HG02610 (cell line): ENCODE data around the gene SLC20A1.
A peak's percentile ranks its signal among the peaks of the same experiment; 100 is the strongest.

ENCODE experiments used
- ATAC-seq: cut with Tn5 transposase; IDR thresholded peaks from one replicate; pipeline ENCODE4 v1.9.1; 2021; ENCODE audit warnings: mild to moderate bottlenecking, moderate library complexity; ENCODE audit not compliant: unreplicated experiment

SLC20A1 gene

DNA sequence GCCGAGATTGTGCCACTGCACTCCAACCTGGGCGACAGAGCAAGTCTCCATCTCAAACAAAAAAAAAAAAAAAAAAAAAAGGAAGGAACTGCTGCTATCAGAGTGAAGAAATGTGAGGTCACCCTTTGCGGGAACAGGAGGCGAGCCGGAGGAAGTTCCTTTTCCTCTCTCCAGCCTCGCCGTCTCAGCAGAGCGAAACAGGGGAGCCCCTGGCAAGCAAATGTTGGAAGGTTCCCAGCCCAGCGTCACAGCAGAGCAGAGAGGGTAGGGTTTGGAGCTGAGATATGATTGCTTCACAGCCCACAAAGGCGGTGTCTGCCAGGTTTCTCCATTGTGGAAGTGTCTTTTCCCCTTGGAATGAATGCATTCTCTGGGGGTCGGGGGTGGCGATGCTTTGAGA lies 28.5 kb downstream of the SLC20A1 start:
- ATAC-seq = no peak

DNA sequence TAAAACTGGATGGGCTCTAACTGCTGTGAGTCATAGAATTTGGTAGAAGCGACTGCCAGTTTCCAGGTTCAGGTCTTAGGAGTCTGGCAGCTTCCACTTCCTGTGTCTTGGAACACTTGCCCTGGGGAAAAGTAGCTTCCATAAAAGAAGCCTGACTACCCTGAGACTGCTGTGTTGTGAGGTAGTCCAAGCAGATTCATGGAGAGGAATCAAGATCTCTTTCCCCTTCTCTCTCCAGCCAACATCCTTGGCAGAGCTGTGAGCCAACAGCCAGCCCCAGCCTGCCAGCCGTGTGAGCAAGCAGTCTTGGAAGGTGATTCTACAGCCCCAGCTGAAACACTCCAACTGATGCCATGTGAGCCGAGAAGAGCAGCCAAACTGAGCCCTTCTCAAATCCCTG lies 33.7 kb downstream of the SLC20A1 start:
- ATAC-seq = no peak

DNA sequence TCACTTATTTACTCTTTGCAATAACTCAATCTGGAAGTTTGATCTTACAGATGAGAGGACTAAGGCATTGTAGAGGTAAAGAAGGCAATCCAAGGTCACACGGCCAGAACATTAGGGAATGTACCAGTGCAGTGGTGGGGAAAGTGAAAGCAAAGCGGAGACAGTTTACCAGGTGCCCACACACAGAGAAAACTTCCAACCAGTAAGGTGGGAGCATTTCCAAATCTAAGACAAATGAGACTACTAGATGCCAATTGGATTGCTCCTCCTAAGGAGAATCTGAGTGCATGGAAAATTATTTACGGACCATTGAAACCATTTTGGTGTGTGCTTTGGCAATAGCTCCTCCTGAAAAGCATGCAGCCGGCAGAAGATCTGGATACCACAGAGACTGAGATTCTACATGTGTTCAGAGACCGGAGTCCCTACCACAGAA lies 34.9 kb downstream of the SLC20A1 start:
- no peak for ATAC-seq

DNA sequence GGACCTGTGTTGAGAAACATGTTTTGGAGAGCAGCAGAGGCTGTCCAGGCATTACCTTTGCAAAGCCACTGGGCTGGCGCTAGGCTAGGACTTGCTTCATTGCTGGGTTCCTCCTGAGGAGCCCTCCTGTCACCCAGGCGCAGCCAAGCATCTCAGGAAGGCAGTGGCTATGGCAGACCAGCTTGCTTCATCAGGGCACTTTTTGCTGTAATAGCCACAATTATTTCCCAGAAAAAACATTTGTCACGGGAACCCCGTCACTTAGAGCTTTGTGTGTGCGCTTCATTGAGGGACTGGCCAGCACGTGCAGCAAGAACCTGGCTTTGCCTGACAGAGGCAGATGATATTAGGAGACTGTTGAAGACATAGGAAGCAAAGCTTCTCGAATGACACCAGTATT lies 36.4 kb downstream of the SLC20A1 start:
- no peak for ATAC-seq

DNA sequence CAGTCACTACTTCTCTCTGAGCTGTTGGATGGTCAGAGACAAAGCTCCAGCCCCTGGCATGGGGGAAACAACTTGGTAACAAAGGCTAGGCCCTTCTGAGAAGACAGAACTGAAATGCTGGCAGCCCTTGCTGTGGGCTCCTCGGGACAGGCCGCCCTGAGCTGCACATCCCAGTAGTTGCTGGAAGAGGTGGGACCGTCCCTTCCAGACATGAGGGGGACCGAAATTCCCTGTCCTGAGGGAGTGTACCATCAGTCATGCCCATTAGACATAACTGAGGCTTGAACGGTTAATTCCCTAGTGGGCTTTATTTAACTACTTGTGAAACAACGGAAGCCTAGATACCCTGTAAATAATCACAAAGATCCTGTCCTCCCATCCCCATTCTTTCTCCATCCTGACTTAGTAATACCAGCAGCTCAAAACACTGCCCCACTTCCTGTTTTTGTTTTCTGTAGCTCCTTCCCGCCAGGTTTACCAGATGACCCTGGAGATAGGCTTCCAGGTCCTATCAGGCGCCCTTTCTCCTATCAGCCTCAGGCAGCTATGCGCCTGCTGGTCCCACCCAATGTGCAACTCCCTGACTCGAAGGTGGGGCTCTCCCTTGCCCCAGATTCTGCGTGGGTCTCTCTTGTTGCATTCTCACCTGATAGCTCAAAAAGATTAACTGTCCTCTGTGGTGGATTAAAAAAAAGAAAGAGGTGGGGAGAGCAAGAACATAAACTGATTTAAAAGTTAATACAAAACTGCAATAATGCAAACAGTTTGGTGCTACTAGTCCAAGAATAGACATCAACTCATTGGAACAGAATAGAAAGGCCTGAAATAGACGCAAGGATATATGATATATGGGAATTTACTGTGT lies 38.0 kb downstream of the SLC20A1 start:
- no peak for ATAC-seq

DNA sequence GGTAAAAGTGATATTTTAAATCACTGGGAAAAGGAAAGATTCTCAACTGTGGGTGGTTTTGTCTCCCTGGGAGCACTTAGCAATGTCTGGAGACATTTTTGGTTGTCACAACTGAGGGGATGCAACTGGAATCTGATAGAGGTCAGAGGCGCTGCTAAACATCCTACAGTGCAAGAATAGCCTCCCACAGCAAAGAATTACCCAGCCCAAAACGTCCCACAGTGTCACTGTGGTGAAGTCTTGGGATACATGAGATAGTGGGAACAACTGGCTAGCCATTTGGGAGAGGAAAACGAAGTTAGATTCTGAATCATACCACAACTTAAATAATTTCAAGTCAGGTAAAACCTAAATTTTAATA lies 38.7 kb downstream of the SLC20A1 start:
- no peak for ATAC-seq

DNA sequence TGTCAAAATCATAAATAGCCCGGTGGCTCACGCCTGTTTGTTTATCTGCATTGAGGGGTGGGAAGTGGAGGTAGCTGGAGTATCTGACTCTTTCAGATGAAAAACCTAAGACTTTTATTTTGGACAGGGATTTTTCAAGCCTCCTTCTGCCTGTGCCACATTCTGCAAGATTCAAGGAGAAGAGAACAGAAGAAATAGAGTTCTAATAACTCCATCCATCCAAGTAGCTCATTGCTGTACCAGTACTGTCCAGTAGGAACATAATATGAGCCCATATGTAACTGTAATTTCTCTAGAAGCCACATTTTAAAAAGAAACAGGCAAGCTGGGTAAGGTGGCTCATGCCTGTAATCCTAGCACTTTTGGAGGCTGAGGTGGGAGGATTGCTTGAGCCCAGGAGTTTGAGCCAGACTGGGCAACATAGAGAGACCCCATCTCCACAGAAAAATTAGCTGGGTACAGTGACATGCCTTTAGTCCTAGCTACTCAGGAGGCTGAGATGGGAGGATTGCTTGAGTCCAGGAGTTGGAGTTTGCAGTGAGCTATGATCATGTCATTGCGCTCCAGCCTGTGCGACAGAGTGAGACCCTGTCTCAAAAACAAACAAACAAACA lies 39.6 kb downstream of the SLC20A1 start:
- no peak for ATAC-seq

DNA sequence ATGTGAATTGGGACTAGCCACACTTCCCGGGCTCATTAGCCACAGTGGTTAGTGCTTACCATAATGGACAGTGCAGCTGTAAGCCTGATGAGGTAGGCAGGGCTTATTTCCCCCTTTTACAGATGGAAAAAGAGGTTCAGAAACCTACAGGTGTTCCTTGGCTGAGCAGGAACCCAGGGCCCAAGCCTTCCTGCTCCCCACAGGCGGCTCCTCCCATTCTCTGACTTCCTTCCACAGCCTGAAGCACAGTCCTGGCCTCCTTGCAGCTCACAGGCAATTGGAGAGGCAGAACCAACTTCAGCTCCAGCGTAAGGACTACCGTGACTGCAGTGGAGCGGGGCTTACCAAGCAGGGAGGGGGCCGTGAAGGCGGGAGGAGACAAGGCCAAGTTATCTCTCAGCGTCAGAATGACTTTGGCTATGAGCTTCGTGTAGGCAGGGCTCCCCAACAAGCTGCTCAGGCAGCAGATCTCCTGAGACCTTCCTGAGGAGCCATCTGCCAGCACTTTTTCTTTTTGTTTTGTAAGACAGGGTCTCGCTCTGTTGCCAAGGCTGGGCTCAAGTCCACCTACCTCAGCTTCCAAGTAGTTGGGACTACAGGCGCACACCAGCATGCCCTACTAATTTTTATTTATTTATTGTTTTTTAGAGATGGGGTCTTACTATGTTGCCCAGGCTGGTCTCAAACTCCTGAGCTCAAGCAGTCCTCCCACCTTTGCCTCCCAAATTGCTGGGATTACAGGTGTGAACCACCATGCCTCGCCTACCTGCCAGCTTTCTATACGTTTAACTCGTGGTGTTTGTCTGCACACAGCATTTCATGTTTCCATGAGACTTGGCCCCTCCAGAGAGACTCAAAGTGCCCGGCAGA lies 40.8 kb downstream of the SLC20A1 start:
- ATAC-seq = no peak

DNA sequence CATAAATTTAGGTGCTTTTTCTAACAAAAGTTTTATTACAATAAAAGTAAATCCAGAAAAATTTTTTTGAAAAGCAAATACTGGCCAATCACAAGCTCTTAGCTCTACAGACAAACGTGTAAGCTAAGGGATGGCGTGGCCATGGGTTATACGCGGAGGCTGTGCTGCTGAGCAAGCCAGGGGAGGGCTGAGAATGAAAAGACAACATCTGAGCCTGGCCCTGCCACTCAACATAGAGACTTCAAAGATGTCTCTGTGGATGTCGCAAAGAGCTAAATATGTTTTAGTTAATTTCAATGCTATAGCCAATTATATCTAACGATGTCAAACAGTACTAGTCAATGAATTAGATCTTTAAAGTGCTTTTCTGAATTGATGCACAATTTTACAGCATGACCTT lies 41.8 kb downstream of the SLC20A1 start:
- no peak for ATAC-seq

DNA sequence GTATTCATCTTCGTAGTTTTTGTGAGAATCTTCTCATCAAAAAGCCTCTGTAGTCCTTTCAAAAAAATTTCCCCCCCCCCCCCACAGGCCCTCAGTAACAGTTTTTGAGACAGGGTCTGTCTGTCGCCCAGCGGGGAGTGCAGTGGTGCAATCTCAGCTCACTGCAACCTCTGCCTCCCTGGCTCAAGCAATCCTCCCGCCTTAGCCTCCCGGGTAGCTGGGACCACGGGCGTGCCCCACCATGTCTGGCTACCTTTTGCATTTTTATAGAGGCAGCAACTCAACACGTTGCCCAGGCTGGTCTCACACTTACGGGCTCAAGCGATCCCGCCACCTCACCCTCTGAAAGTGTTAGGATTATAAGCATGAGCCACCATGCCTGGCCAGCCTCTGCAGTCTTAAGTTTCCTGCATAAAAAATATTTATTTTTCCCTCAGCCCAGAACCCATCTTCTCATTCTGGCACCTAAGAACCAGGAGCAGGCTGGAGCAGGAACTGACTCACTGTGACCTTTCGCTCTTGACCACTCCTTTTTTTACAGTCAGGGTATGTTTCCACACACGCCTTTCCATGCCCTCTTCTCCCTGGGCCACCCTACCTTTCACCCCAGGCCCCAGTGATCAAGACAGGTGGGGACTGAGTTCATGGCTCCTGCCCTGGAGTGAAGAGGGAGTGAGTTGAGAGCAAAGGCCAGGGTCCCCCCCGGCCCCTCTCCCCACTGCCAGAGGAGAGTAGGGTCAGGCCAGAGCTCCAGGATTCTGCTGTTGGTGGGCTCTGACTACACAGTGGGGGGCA lies 42.5 kb downstream of the SLC20A1 start:
- ATAC-seq = no peak

DNA sequence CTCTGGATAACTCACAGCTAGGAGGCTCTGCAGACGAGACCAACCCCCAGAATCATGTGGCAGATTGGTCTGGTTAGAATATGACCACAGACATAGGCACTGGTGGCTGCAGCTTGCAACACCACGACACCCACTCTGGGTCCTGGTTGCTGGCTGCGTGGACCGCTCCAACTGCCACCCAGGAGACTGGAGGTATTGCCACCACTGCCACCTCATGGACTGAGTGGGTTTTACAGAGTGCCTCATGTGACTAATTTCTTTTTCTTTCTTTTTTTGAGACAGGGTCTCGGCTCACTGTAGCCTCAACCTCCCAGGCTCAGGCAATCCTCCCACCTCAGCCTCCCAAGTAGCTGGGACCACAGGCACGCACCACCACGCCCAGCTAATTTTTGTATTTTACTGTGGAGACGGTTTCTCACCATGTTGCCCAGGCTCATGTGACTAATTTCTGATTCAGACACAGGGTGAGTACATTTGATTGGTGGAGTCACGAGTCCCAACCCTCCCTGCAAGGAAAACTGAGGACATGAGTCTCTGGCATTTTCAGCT lies 45.2 kb downstream of the SLC20A1 start:
- ATAC-seq = peak; percentile 37

DNA sequence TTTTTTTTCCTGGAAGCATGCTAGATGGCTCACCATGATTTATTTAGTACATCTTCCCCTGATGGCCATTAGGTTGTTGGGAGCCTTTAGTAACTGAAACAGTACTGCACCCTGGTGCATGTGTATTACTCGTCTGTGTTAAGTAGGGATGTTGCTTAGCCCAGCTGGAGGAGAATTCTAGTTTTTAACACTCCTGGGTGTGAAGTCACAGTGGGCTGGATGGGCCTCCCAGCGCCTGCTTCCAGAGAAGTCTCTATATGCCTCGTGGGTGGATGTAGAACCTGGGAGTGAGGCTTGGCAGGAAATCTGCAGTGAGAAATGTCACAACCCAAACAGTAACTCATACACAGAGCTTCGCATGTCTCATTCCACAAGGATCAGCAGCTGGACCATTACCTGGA lies 46.1 kb downstream of the SLC20A1 start:
- no peak for ATAC-seq

DNA sequence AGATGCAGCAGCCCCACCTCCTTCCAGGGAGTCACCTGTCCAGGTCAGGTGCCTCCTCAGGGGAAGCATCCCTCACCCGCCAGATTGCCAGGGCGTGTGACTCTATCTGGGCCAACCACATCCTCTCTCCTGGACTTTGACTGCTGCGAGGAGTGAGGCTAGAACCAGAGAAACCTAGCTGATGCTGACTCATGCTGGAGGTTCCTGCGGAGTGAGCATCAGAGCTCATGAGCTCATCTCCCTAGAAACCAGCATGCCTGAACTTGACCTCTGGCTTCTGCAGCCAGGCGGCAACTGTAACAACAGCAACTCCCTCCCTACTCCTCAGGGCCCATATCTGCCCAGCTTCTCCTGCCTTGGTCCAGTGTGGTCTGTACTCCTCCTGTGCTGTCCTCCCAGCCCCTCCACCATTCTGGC lies 46.8 kb downstream of the SLC20A1 start:
- peak; percentile 93 for ATAC-seq

DNA sequence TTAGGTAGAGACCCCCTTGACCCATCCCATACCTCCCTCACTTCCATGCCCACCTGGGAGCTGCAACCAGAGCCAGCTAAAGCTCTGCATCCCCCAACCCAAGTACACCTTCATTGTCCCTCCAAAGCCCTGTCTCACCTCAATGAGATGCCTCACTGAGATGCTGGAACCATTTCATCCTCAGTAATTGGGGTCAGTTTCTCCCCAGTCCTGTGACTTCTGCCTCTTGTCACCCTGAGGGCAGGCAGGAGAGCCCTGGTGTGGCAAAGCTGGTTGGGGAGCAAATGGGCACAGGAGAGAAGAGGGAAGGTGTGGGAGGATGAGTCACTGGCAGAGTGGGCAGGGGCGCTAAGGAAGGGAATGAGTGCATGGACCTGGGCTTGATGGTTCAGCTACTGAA lies 47.2 kb downstream of the SLC20A1 start:
- ATAC-seq = no peak

DNA sequence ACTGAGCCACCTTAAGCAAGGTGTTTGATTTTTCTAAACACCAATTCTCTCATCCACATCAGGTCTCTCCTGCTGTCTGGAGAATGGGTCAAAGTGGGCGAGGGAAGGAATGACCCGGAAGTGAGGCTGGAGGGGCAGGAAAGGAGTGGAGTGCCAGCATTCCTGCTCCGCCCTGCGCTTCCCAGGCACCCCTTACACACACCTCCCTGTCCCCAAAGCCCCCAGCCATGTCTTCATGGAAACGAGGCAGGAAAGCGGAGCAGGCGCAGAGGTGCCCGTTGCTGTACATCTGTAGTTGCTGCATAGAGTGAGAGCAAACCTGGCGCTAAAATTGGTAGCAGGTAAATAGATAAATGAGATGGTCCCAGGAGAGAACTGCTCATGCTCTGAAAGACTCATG lies 47.9 kb downstream of the SLC20A1 start:
- ATAC-seq = no peak

DNA sequence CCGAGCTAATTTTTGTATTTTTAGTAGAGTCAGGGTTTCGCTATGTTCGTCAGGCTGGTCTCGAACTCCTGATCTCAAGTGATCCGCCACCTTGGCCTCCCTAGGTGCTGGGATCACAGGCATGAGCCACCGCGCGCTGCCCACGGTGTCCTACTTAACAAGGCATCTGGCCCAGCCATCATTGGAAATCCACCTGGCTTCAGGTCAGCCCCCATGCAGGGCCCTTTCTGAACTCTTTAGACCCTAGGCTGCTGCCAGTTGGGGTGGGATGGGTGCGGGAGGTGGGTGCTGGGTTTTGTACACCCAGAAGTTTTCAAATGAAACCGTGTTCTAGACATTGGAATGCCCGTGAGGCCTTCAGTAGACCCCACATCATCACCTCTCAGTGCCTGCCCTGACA lies 48.4 kb downstream of the SLC20A1 start:
- no peak for ATAC-seq

DNA sequence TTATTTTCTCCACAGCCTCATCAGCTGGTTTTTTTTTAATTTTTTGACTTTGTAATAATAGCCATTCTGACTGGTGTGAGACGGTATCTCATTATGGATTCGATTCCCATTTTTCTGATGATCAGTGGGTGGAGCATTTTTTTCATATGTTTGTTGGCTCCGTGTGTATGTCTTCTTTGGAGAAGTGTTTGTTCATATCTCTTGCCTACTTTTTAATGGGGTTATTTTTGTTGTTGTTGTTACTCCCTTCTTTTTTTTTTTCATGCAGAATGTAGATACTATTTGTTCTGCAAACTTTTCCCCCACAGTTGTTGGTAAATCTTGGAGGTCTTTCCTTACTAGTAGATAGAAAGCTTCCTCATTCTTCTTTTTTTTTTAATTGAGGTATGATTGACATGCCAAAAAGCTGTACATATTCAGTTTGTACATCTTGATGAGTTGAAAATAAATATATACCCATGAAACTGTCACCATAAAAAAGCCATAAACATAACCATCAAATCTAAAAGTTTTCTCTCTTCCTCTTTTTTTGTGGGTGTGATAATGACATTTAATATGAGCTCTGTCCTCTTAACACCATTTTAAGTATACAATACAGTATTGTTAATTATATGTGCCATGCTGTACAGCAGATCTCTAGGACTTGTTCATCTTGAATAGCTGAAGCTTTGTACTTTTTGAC lies 53.2 kb downstream of the SLC20A1 start:
- ATAC-seq = no peak

DNA sequence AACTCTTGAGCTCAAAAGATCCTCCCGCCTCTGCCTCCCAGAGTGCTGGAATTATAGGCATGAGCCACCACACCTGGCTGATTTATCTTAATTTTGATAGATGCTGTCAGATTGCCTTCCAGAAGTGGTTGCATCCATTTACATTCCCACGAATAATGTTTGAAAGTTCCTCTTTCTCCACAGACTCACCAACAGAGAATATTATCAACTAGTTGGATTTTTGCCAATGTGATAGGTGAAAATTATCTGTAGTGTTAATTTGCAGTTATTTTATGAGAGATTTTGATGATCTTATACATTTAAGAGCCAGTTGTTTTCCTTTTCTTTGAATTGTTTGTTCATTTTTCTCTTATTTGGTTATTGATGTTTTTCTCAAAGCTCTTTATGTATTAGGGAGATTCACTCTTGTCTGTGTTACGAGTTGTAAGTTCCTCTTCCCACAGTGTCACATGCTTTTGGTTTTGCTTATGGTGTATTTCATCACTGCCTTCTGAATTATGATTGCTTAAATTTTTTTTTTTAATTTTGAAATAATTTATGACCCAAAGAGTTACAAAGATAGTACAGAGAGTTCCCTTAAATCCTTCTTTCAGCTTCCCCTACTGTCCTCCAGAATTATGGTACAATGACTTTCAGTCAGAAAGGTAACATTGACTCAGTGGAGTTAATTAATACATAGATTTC lies 54.4 kb downstream of the SLC20A1 start:
- no peak for ATAC-seq

DNA sequence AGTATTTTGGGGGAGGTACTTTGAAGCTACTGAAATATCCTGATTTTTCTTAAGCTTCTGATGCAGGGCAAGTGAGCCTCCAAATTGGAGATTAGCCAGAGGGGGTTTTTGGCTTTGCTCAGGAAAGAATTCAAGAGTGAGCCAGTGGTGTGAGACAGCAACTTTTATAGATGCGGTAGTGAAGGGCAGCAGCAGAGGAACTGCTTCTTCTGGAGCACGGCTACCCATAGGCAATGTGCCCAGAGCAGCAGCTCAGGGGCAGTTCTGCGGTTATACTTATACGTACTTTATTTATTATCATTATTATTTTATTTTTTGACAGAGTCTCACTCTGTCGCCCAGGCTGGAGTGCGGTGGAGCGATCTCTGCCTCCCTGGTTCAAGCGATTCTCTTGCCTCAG lies 55.3 kb downstream of the SLC20A1 start:
- ATAC-seq = no peak
